ENCODE data around the gene CHRM4. TPM values are rescaled to one million over a fixed set of nuclear protein-coding genes. Genes with fewer than 3 reads are reported as not detected.
"Not testable (repeated sequence)": the region's sequence is repeated elsewhere in the genome, so short reads cannot be mapped to it uniquely, and the experiment has no call there.

The CHRM4 gene
- total RNA-seq, 1 donor from 2014 or later, result 0.27 TPM

GRCh38 chr11:46372086-46372485, 19.5 kb downstream of the CHRM4 start:
- Mint-ChIP-seq H3K36me3 (ENCODE audit: low read depth, unreplicated experiment) (peaks cover 10% of the 10 kb centered on the region), H3K27ac (ENCODE audit: unreplicated experiment) (peak overlapping the region; percentile 62), H3K4me1 (ENCODE audit: low read depth, unreplicated experiment) (no peaks in the 10 kb centered on the region), H3K9me3 (ENCODE audit: unreplicated experiment) (no peaks in the 10 kb centered on the region), H3K27me3 (ENCODE audit: low read depth, unreplicated experiment) (no peaks in the 10 kb centered on the region), H3K4me3 (ENCODE audit: unreplicated experiment) (no peak overlapping the region)
- TF ChIP-seq CTCF (IDR thresholded peaks at IDR 0.05; ENCODE audit: insufficient read depth, low read depth, low read length) (no peak), EZH2 (IDR thresholded peaks at IDR 0.05; ENCODE audit: insufficient read depth, low read length) (no peak)
- H3K27me3 ChIP-seq (ENCODE audit: insufficient read depth, low read length), result no peaks in the 10 kb centered on the region
- no peaks in the 10 kb centered on the region for H3K79me2 ChIP-seq (ENCODE audit: insufficient read depth, low read length)
- no peak for FAIRE-seq
- DNase-seq (ENCODE audit: low read depth), result no peak
- H3K9me3 ChIP-seq (ENCODE audit: insufficient read depth, low read depth, low read length), result no peaks in the 10 kb centered on the region
- H4K20me1 ChIP-seq (ENCODE audit: insufficient read depth, low read length), result peaks cover 22% of the 10 kb centered on the region
- H3K4me2 ChIP-seq (ENCODE audit: low read length), result no peak overlapping the region
- H3K27ac ChIP-seq (ENCODE audit: low read depth, low read length), result no peak overlapping the region
- no peak overlapping the region for H3K9ac ChIP-seq (ENCODE audit: low read length)
- no peaks in the 10 kb centered on the region for H3K36me3 ChIP-seq (ENCODE audit: insufficient read depth, low read length)
- H3K4me1 ChIP-seq (ENCODE audit: insufficient read depth, low read length), result peaks cover 4% of the 10 kb centered on the region
- H3K4me3 ChIP-seq (ENCODE audit: insufficient read depth, low read depth, low read length), result no peak overlapping the region
- H2AFZ ChIP-seq (ENCODE audit: low read depth, low read length), result no peak overlapping the region

GRCh38 chr11:46371262-46371661, 20.3 kb downstream of the CHRM4 start:
- not testable (repeated sequence) for DNase-seq (ENCODE audit: low read depth); H3K9me3 Mint-ChIP-seq (ENCODE audit: unreplicated experiment)

GRCh38 chr11:46370253-46370652, 21.3 kb downstream of the CHRM4 start:
- H4K20me1 ChIP-seq (ENCODE audit: insufficient read depth, low read length), result peaks cover 30% of the 10 kb centered on the region
- H3K27ac ChIP-seq (ENCODE audit: low read depth, low read length), result no peak overlapping the region
- no peaks in the 10 kb centered on the region for H3K9me3 Mint-ChIP-seq (ENCODE audit: unreplicated experiment)
- H3K4me3 ChIP-seq (ENCODE audit: insufficient read depth, low read depth, low read length), result no peak overlapping the region
- no peak overlapping the region for H3K27ac Mint-ChIP-seq (ENCODE audit: unreplicated experiment)
- H3K79me2 ChIP-seq (ENCODE audit: insufficient read depth, low read length), result no peaks in the 10 kb centered on the region
- FAIRE-seq (no peak), DNase-seq (ENCODE audit: low read depth) (no peak)
- no peaks in the 10 kb centered on the region for H3K9me3 ChIP-seq (ENCODE audit: insufficient read depth, low read depth, low read length)
- H3K27me3 ChIP-seq (ENCODE audit: insufficient read depth, low read length), result no peaks in the 10 kb centered on the region
- H2AFZ ChIP-seq (ENCODE audit: low read depth, low read length), result no peak overlapping the region
- H3K4me1 ChIP-seq (ENCODE audit: insufficient read depth, low read length), result peaks cover 7% of the 10 kb centered on the region
- no peak overlapping the region for H3K9ac ChIP-seq (ENCODE audit: low read length)
- no peaks in the 10 kb centered on the region for H3K27me3 Mint-ChIP-seq (ENCODE audit: low read depth, unreplicated experiment)
- no peak overlapping the region for H3K4me3 Mint-ChIP-seq (ENCODE audit: unreplicated experiment)
- peaks cover 9% of the 10 kb centered on the region for H3K36me3 Mint-ChIP-seq (ENCODE audit: low read depth, unreplicated experiment)
- no peaks in the 10 kb centered on the region for H3K36me3 ChIP-seq (ENCODE audit: insufficient read depth, low read length)
- no peaks in the 10 kb centered on the region for H3K4me1 Mint-ChIP-seq (ENCODE audit: low read depth, unreplicated experiment)
- no peak overlapping the region for H3K4me2 ChIP-seq (ENCODE audit: low read length)
- TF ChIP-seq EZH2 (IDR thresholded peaks at IDR 0.05; ENCODE audit: insufficient read depth, low read length) (no peak), CTCF (IDR thresholded peaks at IDR 0.05; ENCODE audit: insufficient read depth, low read depth, low read length) (no peak)

More at GRCh38 chr11:46371262-46371661, 20.3 kb downstream of the CHRM4 start:
- H3K4me1 ChIP-seq (ENCODE audit: insufficient read depth, low read length); H3K27ac ChIP-seq (ENCODE audit: low read depth, low read length); H3K36me3 Mint-ChIP-seq (ENCODE audit: low read depth, unreplicated experiment); H3K4me3 ChIP-seq (ENCODE audit: insufficient read depth, low read depth, low read length); H3K27ac Mint-ChIP-seq (ENCODE audit: unreplicated experiment); H2AFZ ChIP-seq (ENCODE audit: low read depth, low read length); H3K79me2 ChIP-seq (ENCODE audit: insufficient read depth, low read length); FAIRE-seq; H3K9ac ChIP-seq (ENCODE audit: low read length); H3K27me3 Mint-ChIP-seq (ENCODE audit: low read depth, unreplicated experiment); H3K9me3 ChIP-seq (ENCODE audit: insufficient read depth, low read depth, low read length); H3K4me1 Mint-ChIP-seq (ENCODE audit: low read depth, unreplicated experiment); H3K36me3 ChIP-seq (ENCODE audit: insufficient read depth, low read length); H3K4me2 ChIP-seq (ENCODE audit: low read length); H3K27me3 ChIP-seq (ENCODE audit: insufficient read depth, low read length); H3K4me3 Mint-ChIP-seq (ENCODE audit: unreplicated experiment): not testable (repeated sequence)
- peaks cover 22% of the 10 kb centered on the region for H4K20me1 ChIP-seq (ENCODE audit: insufficient read depth, low read length)
